ENCODE results near the gene KLF12. TPM values are rescaled to one million over a fixed set of nuclear protein-coding genes. Genes with fewer than 3 reads are reported as not detected.

The KLF12 gene
- total RNA-seq, 1 donor from 2014 or later = 33.9 TPM

DNA sequence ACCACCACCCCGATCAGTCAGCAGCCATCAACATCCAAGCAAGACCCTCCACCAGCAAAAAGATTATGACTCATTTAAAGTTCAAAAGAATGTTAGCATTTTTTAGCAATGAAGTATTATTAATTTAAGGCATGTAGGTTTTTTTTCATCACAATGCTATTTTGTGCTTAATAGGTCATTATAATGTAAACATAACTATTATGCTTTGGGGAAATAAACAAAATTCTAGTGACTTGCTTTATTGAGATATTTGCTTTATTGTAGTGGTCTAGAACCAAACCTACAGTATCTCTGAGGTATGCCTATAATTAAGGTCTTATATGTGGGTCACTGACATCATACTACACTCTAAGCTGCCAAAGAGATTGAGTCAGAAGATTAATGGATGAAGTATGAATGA is 20.0 kb downstream of the KLF12 start:
- Mint-ChIP-seq H3K27me3 (no peaks in the 10 kb centered on the region), H3K9me3 (peaks cover 13% of the 10 kb centered on the region), H3K4me3 (no peak overlapping the region), H3K27ac (no peak overlapping the region), H3K36me3 (ENCODE audit: low read depth) (peaks cover 26% of the 10 kb centered on the region), H3K4me1 (peaks cover 55% of the 10 kb centered on the region)
- no peak for DNase-seq
- TF ChIP-seq, protein P1, sequence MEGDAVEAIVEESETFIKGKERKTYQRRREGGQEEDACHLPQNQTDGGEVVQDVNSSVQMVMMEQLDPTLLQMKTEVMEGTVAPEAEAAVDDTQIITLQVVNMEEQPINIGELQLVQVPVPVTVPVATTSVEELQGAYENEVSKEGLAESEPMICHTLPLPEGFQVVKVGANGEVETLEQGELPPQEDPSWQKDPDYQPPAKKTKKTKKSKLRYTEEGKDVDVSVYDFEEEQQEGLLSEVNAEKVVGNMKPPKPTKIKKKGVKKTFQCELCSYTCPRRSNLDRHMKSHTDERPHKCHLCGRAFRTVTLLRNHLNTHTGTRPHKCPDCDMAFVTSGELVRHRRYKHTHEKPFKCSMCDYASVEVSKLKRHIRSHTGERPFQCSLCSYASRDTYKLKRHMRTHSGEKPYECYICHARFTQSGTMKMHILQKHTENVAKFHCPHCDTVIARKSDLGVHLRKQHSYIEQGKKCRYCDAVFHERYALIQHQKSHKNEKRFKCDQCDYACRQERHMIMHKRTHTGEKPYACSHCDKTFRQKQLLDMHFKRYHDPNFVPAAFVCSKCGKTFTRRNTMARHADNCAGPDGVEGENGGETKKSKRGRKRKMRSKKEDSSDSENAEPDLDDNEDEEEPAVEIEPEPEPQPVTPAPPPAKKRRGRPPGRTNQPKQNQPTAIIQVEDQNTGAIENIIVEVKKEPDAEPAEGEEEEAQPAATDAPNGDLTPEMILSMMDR (IDR thresholded peaks at IDR 0.05) = no peak
- no peak for ATAC-seq (ENCODE audit: low read depth)
- ChIA-PET CTCF (no interaction called here), POLR2A (interaction anchor here (0.6 kb wide), 1 partner anchor 17 kb away, joined by 3 read pairs; no protein-coding TSS in a partner anchor)
- intact Hi-C loops (cut with micrococcal nuclease) = no loop called here

DNA sequence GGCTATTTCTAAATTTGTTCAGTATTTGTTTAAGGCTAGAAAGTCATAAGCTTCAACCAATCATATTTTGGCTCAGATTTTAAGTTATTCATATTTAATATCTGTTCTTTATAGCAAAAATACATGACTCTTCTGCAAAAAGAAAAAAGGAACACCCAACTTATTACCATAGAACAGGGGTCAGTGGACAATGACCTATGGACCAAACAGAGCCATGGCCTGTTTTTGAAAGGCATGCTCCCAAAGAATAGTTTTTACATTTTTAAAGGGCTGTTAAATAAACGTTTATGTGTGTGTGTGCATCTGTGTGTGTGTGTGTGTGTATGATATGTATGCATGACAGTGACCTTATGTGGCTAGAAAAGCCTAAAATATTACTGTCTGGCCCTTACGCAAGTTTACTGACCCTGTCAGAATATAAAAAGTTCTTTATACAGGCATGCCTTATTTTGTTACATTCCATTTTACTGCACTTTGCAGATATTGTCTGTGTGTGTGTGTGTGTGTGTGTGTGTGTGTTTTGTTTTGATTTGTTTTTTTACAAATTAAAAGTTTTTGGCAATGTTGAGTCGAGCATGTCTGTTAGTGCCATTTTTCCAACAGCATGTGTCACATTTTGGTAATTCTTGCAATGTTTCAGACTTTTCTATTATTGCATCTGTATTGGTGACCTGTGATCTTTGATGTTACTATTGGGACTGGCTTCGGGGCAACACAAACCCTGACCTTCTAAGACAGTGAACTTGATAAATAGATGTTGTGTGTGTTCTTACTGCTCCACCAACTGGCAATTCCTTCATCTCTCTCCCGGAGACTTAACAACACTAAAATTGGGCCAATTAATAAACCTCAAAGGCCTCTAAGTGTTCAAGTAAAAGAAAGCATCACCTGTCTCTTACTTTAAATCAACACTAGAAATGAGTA is 22.0 kb downstream of the KLF12 start:
- Mint-ChIP-seq H3K36me3 (ENCODE audit: low read depth) (peaks cover 15% of the 10 kb centered on the region), H3K27me3 (no peaks in the 10 kb centered on the region), H3K9me3 (peaks cover 5% of the 10 kb centered on the region), H3K4me1 (peaks cover 59% of the 10 kb centered on the region), H3K4me3 (no peak overlapping the region), H3K27ac (no peak overlapping the region)
- TF ChIP-seq, protein P1 (IDR thresholded peaks at IDR 0.05) = no peak
- DNase-seq = no peak
- intact Hi-C loops (cut with micrococcal nuclease) = no loop called here
- ChIA-PET CTCF (no interaction called here), POLR2A (interaction anchor here (1.1 to 1.4 kb wide), 2 partner anchors 21 to 86 kb away, joined by 3 to 4 read pairs; no protein-coding TSS in a partner anchor)
- no peak for ATAC-seq (ENCODE audit: low read depth)

DNA sequence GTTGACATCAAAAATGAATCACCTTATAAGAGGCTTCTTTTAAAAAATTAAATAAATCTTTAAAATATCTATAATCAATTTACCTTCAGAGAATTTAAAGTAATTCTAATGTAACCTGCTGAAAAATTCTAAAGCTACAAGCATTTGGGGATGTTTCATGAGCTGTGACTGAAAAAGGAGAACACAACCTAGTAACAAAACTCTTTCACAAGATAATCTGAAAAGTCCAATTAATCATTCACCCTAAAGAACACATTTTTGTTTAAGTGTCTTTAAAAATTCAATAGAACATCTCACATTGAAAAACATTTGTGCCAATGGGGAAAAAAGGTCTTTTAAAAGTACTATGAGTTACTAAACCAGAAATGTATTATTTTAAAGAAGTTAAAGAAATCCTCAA is 22.8 kb downstream of the KLF12 start:
- TF ChIP-seq, protein P1 (IDR thresholded peaks at IDR 0.05) = no peak
- DNase-seq = no peak
- ChIA-PET POLR2A (interaction anchor here (1.1 to 1.4 kb wide), 2 partner anchors 21 to 85 kb away, joined by 3 to 4 read pairs; no protein-coding TSS in a partner anchor), CTCF (no interaction called here)
- intact Hi-C loops (cut with micrococcal nuclease) = no loop called here
- Mint-ChIP-seq H3K27me3 (no peaks in the 10 kb centered on the region), H3K36me3 (ENCODE audit: low read depth) (peaks cover 15% of the 10 kb centered on the region), H3K4me3 (no peak overlapping the region), H3K4me1 (peaks cover 58% of the 10 kb centered on the region), H3K9me3 (peaks cover 5% of the 10 kb centered on the region), H3K27ac (peak overlapping the region; percentile 12)
- no peak for ATAC-seq (ENCODE audit: low read depth)

DNA sequence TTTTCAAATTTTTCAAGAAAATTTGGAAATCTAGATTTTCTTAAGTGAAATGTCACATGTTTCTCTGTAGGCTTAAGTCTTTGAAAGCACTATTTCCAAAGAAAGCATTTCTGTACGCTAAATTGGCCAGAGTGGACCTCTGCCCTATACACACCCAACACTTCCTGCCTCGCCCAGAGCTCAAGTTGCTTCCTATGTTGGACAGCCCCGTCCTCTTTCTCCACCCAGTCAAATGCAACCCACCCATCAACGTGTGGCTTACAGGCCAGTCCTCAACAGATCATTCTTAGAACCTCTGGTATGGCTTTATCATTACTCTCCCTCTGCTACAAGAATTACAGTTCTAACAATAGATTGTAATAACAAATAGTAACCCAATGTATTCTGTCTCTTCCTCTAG is 24.2 kb downstream of the KLF12 start:
- ChIA-PET CTCF (no interaction called here), POLR2A (no interaction called here)
- intact Hi-C loops (cut with micrococcal nuclease) = no loop called here
- H3K9me3 Mint-ChIP-seq = peaks cover 3% of the 10 kb centered on the region
- H3K27ac Mint-ChIP-seq = peak overlapping the region; percentile 14
- TF ChIP-seq, protein P1 (IDR thresholded peaks at IDR 0.05) = no peak
- H3K27me3 Mint-ChIP-seq = no peaks in the 10 kb centered on the region
- DNase-seq = no peak
- H3K36me3 Mint-ChIP-seq (ENCODE audit: low read depth) = peaks cover 10% of the 10 kb centered on the region
- peaks cover 53% of the 10 kb centered on the region for H3K4me1 Mint-ChIP-seq
- H3K4me3 Mint-ChIP-seq = no peak overlapping the region
- no peak for ATAC-seq (ENCODE audit: low read depth)

DNA sequence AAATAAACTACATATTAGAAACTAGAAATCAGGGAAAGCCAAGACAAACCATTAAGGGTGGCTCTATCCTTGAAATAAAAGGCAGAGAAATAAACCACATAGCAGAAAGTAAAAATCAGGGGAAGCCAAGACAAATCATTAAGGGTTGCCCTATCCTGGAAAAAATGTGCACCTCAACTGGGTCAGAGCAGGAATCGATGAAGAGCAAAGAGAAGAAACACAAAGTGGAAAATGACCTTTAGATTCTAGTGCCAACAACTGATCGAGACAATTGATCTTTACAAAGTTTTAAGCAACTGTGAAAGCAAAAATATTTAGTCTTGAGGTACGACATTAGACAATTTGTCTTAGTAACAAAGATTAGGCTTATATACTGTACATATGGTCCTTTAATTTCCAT is 26.6 kb downstream of the KLF12 start:
- Mint-ChIP-seq H3K9me3 (peaks cover 3% of the 10 kb centered on the region), H3K4me1 (peaks cover 54% of the 10 kb centered on the region), H3K4me3 (no peak overlapping the region), H3K36me3 (ENCODE audit: low read depth) (peaks cover 3% of the 10 kb centered on the region), H3K27ac (no peak overlapping the region), H3K27me3 (no peaks in the 10 kb centered on the region)
- CTCF ChIA-PET = no interaction called here
- ATAC-seq (ENCODE audit: low read depth) (no peak), DNase-seq (no peak)
- intact Hi-C loops (cut with micrococcal nuclease) = no loop called here
- TF ChIP-seq, protein P1 (IDR thresholded peaks at IDR 0.05) = no peak
- POLR2A ChIA-PET = no interaction called here

Measured in activated B cell treated with CpG ODN at 0.5 μM for 24 hours (primary cell).